Measurements from ENCODE around the gene UBE2F.
"Not testable (repeated sequence)": the region's sequence is repeated elsewhere in the genome, so short reads cannot be mapped to it uniquely, and the experiment has no call there.

Gene UBE2F

GRCh38 chr2:238057696-238058575, 91.1 kb downstream of the UBE2F start:
- not testable (repeated sequence) for DNase-seq

- DNase-seq = no peak
Observed at GRCh38 chr2:238059505-238059904, 92.7 kb downstream of the UBE2F start.

GRCh38 chr2:238060096-238060541, 93.3 kb downstream of the UBE2F start:
- no peak for DNase-seq

- DNase-seq = peak; percentile 96 to 98
Observed at GRCh38 chr2:238060542-238061314, 93.9 kb downstream of the UBE2F start, which contains the start of gene SCLY. SCLY (plus strand) TSS chr2:238061001; CDS start chr2:238061055, 54 bp downstream.

GRCh38 chr2:238061315-238062202, 94.7 kb downstream of the UBE2F start:
- DNase-seq = peak in 1 of 2 donors; percentile 7

- no peak for DNase-seq
Observed at GRCh38 chr2:238063414-238064189, 96.8 kb downstream of the UBE2F start.

- DNase-seq = no peak
Observed at GRCh38 chr2:238064376-238064775, 97.6 kb downstream of the UBE2F start.

GRCh38 chr2:238065071-238065846, 98.4 kb downstream of the UBE2F start:
- DNase-seq = no peak

- no peak for DNase-seq
Observed at GRCh38 chr2:238066218-238066617, 99.4 kb downstream of the UBE2F start.

- DNase-seq = not testable (repeated sequence)
Observed at GRCh38 chr2:238066718-238067117, 99.9 kb downstream of the UBE2F start.

- DNase-seq = no peak
Observed at GRCh38 chr2:238067939-238068338, 101.1 kb downstream of the UBE2F start.

- DNase-seq = no peak
Observed at GRCh38 chr2:238069021-238069709, 102.4 kb downstream of the UBE2F start.

- no peak for DNase-seq
Observed at GRCh38 chr2:238069877-238070276, 103.1 kb downstream of the UBE2F start.

GRCh38 chr2:238075397-238075796, 108.6 kb downstream of the UBE2F start:
- DNase-seq = no peak

GRCh38 chr2:238077292-238077691, 110.5 kb downstream of the UBE2F start:
- no peak for DNase-seq

- no peak for DNase-seq
Observed at GRCh38 chr2:238079874-238080327, 113.1 kb downstream of the UBE2F start.

GRCh38 chr2:238080518-238080917, 113.7 kb downstream of the UBE2F start:
- no peak for DNase-seq

GRCh38 chr2:238081150-238081549, 114.3 kb downstream of the UBE2F start:
- DNase-seq = no peak

- DNase-seq = no peak
Observed at GRCh38 chr2:238081561-238081960, 114.7 kb downstream of the UBE2F start.

GRCh38 chr2:238082151-238082550, 115.3 kb downstream of the UBE2F start:
- DNase-seq = no peak
